HL-60 (cell line): ENCODE results near the gene ST6GALNAC3.

ENCODE experiments used
- DNase-seq, 2 experiments: peaks; one replicate each; pipeline ENCODE4 v3.0.0-alpha.2; 2010 to 2020; ENCODE audit warnings: low read depth in 1 of 2, low spot score in 1 of 2
- H3K27ac ChIP-seq: fragments of 250-450 bp; sonication (Bioruptor Pico); replicated peaks from 2 replicates; pipeline ENCODE4 v1.5.1; 2020; ENCODE audit warnings: mild to moderate bottlenecking, moderate library complexity
- H3K27me3 ChIP-seq: fragments of 250-450 bp; sonication (Bioruptor Pico); 2 replicates; pipeline ENCODE4 v1.5.1; 2021; ENCODE audit warnings: mild to moderate bottlenecking, moderate library complexity; ENCODE audit not compliant: insufficient read depth, poor library complexity, severe bottlenecking
- H3K4me3 ChIP-seq: replicated peaks from 2 replicates; pipeline ENCODE4 v1.5.1; 2011; ENCODE audit warnings: mild to moderate bottlenecking, control low read depth, low read length; ENCODE audit not compliant: insufficient read depth
- GABPA ChIP-seq: IDR thresholded peaks from 2 replicates; pipeline ENCODE4 v1.6.1; 2012; ENCODE audit warnings: low read depth
- POLR2AphosphoS5 ChIP-seq: IDR thresholded peaks from 2 replicates; pipeline ENCODE4 v1.6.1; 2012; ENCODE audit warnings: low read depth
- SPI1 ChIP-seq: IDR thresholded peaks from 2 replicates; pipeline ENCODE4 v1.6.1; 2012; ENCODE audit warnings: low read depth, mild to moderate bottlenecking, borderline replicate concordance
- TF ChIP-seq, protein P1 (sequence below): IDR thresholded peaks from 2 replicates; pipeline ENCODE4 v1.6.1; 2012; ENCODE audit warnings: low read depth; ENCODE audit not compliant: insufficient replicate concordance
- TF ChIP-seq, protein P2 (sequence below): IDR thresholded peaks from one replicate; pipeline ENCODE4 v1.5.1; 2011; ENCODE audit warnings: low read length, control low read depth, inconsistent platforms; ENCODE audit not compliant: insufficient read depth

The ST6GALNAC3 gene

DNA sequence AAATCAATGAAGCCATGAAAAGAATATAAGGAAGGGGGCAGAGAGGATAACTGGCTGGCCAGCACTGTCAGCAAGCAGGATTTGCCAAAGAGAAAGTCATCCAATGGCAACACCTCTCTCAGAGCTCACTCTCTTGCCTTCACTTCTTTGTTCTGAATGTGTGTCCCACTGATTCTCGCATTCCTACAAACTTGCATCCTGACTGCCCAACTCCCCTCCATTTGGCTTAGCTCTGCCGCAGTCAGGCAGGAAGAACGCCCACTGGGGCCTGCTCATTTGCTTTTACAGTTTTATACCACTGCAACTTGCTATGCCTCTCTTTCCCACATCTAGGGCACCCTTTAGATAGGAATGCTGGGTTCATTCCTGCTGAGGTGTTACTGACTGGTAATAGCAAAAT, 428.6 kb downstream of the ST6GALNAC3 start:
- Histone ChIP-seq H3K27ac (no peak overlapping the region), H3K4me3 (no peak overlapping the region), H3K27me3 (no peaks in the 10 kb centered on the region)
- TF ChIP-seq GABPA = no peak
- no peak for TF ChIP-seq SPI1
- TF ChIP-seq, protein P1, sequence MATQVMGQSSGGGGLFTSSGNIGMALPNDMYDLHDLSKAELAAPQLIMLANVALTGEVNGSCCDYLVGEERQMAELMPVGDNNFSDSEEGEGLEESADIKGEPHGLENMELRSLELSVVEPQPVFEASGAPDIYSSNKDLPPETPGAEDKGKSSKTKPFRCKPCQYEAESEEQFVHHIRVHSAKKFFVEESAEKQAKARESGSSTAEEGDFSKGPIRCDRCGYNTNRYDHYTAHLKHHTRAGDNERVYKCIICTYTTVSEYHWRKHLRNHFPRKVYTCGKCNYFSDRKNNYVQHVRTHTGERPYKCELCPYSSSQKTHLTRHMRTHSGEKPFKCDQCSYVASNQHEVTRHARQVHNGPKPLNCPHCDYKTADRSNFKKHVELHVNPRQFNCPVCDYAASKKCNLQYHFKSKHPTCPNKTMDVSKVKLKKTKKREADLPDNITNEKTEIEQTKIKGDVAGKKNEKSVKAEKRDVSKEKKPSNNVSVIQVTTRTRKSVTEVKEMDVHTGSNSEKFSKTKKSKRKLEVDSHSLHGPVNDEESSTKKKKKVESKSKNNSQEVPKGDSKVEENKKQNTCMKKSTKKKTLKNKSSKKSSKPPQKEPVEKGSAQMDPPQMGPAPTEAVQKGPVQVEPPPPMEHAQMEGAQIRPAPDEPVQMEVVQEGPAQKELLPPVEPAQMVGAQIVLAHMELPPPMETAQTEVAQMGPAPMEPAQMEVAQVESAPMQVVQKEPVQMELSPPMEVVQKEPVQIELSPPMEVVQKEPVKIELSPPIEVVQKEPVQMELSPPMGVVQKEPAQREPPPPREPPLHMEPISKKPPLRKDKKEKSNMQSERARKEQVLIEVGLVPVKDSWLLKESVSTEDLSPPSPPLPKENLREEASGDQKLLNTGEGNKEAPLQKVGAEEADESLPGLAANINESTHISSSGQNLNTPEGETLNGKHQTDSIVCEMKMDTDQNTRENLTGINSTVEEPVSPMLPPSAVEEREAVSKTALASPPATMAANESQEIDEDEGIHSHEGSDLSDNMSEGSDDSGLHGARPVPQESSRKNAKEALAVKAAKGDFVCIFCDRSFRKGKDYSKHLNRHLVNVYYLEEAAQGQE = no peak
- TF ChIP-seq POLR2AphosphoS5 = no peak
- TF ChIP-seq, protein P2, sequence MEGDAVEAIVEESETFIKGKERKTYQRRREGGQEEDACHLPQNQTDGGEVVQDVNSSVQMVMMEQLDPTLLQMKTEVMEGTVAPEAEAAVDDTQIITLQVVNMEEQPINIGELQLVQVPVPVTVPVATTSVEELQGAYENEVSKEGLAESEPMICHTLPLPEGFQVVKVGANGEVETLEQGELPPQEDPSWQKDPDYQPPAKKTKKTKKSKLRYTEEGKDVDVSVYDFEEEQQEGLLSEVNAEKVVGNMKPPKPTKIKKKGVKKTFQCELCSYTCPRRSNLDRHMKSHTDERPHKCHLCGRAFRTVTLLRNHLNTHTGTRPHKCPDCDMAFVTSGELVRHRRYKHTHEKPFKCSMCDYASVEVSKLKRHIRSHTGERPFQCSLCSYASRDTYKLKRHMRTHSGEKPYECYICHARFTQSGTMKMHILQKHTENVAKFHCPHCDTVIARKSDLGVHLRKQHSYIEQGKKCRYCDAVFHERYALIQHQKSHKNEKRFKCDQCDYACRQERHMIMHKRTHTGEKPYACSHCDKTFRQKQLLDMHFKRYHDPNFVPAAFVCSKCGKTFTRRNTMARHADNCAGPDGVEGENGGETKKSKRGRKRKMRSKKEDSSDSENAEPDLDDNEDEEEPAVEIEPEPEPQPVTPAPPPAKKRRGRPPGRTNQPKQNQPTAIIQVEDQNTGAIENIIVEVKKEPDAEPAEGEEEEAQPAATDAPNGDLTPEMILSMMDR = no peak
- no peak for DNase-seq

DNA sequence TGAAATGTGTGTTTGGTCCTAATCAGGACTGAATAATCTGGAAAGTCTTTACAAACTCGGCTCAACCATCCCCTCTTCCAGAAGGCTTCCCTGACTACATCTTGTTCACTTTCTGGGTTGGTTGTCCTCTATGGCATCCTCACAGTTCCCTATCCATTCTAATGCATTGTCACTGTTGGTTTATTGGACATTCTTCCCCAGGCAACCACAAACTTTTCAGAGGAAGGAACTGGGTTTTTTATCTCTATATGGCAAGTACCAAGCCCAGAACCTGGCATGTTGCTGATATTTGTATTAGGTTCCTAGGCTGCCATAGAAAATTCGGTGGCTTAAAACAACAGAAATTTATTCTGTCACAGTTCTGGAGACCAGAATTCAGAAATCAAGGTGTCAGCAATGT, 429.2 kb downstream of the ST6GALNAC3 start:
- H3K4me3 ChIP-seq = no peak overlapping the region
- H3K27me3 ChIP-seq = no peaks in the 10 kb centered on the region
- DNase-seq = no peak
- no peak for TF ChIP-seq POLR2AphosphoS5
- TF ChIP-seq, protein P1 = no peak
- TF ChIP-seq, protein P2 = no peak
- TF ChIP-seq GABPA = no peak
- TF ChIP-seq SPI1 = no peak
- H3K27ac ChIP-seq = no peak overlapping the region

DNA sequence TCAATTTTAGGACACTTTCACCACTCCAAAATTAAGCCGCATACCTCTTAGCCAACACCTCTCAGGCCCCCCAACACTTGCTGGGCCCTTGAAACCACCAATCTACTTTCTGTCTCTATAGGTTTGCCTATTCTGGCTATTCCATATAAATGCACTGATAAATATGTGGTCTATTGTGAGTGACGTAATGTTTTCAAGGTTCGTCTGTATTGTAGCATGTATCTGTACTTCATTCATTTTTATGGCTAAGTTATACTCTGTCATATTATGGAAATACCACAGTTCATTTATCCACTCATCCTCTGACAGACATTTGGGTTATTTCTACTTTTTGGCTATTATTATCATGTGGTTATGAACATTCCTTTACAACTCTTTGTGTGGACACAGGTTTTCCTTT, 432.8 kb downstream of the ST6GALNAC3 start:
- TF ChIP-seq, protein P2 = no peak
- TF ChIP-seq GABPA (no peak), SPI1 (no peak), POLR2AphosphoS5 (no peak)
- TF ChIP-seq, protein P1 = no peak
- Histone ChIP-seq H3K27ac (no peak overlapping the region), H3K27me3 (no peaks in the 10 kb centered on the region), H3K4me3 (no peak overlapping the region)
- DNase-seq = no peak
